LNCaP clone FGC (cell line): ENCODE data around the gene ICE2.

ENCODE experiments used
- DNase-seq: peaks from one replicate; pipeline ENCODE4 v3.0.0-alpha.2; 2011; ENCODE audit warnings: low read depth
- H3K4me3 ChIP-seq: 2 replicates; pipeline ENCODE4 v1.5.1; 2011; ENCODE audit warnings: mild to moderate bottlenecking, low read depth, low read length, control low read depth
- CTCF ChIP-seq: IDR thresholded peaks from 2 replicates; pipeline ENCODE4 v1.5.1; 2012; ENCODE audit warnings: mild to moderate bottlenecking; ENCODE audit not compliant: control insufficient read depth, insufficient read depth; ENCODE audit errors: extremely low read depth

Gene ICE2

GRCh38 chr15:60512937-60513336 lies 34.0 kb upstream of the ICE2 start:
- no peak for DNase-seq
- no peak for TF ChIP-seq CTCF
- no peak overlapping the region for H3K4me3 ChIP-seq

GRCh38 chr15:60511351-60512031 lies 32.5 kb upstream of the ICE2 start:
- TF ChIP-seq CTCF = no peak
- DNase-seq = no peak
- no peak overlapping the region for H3K4me3 ChIP-seq

- DNase-seq = no peak
- TF ChIP-seq CTCF = no peak
- no peak overlapping the region for H3K4me3 ChIP-seq
Observed at GRCh38 chr15:60510006-60510405, 31.1 kb upstream of the ICE2 start.

- no peak overlapping the region for H3K4me3 ChIP-seq
- DNase-seq = no peak
- TF ChIP-seq CTCF = no peak
Observed at GRCh38 chr15:60509470-60509869, 30.5 kb upstream of the ICE2 start.

- TF ChIP-seq CTCF = no peak
Observed at GRCh38 chr15:60508442-60508841, 29.5 kb upstream of the ICE2 start.

DNA sequence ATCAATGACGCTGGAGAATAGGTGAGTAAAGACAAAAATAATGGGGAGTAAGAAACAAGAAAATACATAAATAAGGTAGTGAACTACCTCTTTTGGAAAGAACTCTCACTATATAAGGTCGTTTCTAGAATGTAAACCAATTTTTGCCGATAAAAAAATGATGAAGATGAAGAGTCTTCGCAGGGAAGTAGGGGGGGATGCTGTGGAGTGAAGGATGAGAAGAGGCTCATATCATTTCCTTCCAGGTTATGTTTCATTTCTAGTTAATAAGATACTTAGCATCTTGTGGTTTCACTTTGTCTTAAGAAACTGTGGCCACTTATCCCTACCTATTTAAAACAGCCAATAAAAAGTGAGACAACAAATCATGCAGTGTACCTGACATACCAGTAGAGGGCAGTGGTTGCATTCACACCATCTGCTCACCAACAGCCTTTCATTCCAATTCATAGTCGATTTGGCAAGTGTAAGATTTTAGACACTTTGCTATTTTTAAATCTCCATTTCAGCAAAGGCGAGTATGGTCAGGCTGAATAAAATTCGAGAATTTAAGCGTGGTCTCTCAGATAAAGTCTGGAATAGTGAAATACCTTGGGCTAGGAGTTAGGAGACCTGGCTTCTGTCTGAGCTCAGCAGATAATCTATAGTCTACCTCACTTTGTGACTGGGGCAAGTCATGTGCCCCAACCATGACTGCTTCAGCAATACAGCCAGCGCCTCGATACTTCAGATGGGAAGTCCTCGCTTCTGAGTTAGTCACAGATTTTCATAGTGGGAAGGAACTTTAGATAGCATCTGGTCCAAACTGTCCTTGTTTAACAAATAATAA lies 28.9 kb upstream of the ICE2 start:
- peak overlapping the region; percentile 33 for H3K4me3 ChIP-seq
- peak; percentile 59 for DNase-seq
- TF ChIP-seq CTCF = peak; percentile 95

More at GRCh38 chr15:60508442-60508841, 29.5 kb upstream of the ICE2 start:
- H3K4me3 ChIP-seq = no peak overlapping the region
- DNase-seq = no peak
